Measurements from ENCODE around the gene IFI35. TPM values are rescaled to one million over a fixed set of nuclear protein-coding genes. Genes with fewer than 3 reads are reported as not detected.

Gene IFI35
- total RNA-seq, 1 donor from 2014 or later, result 9.7 TPM

GRCh38 chr17:43020030-43020621 lies 13.5 kb downstream of the IFI35 start:
- TF ChIP-seq CTCF (IDR thresholded peaks at IDR 0.05; ENCODE audit: insufficient read depth, low read length, poor library complexity, severe bottlenecking), result no peak
- Histone ChIP-seq H3K36me3 (ENCODE audit: control insufficient read depth, insufficient read depth, low read length) (peaks cover 2% of the 10 kb centered on the region), H3K27me3 (ENCODE audit: control insufficient read depth, insufficient read depth, low read length) (peaks cover 3% of the 10 kb centered on the region), H3K4me3 (ENCODE audit: low read depth, low read length) (no peak overlapping the region)
- DNase-seq (ENCODE audit: low read depth), result no peak

GRCh38 chr17:43020789-43021740 lies 14.5 kb downstream of the IFI35 start:
- Histone ChIP-seq H3K27me3 (ENCODE audit: control insufficient read depth, insufficient read depth, low read length) (peaks cover 5% of the 10 kb centered on the region), H3K4me3 (ENCODE audit: low read depth, low read length) (peak overlapping the region; percentile 96), H3K36me3 (ENCODE audit: control insufficient read depth, insufficient read depth, low read length) (peaks cover 2% of the 10 kb centered on the region)
- no peak for DNase-seq (ENCODE audit: low read depth)
- no peak for TF ChIP-seq CTCF (IDR thresholded peaks at IDR 0.05; ENCODE audit: insufficient read depth, low read length, poor library complexity, severe bottlenecking)

- H3K36me3 ChIP-seq (ENCODE audit: control insufficient read depth, insufficient read depth, low read length), result no peaks in the 10 kb centered on the region
- TF ChIP-seq CTCF (IDR thresholded peaks at IDR 0.05; ENCODE audit: insufficient read depth, low read length, poor library complexity, severe bottlenecking), result no peak
- DNase-seq (ENCODE audit: low read depth), result no peak
These were observed 15.3 kb downstream of the IFI35 start, which contains the start of gene VAT1 for GRCh38 chr17:43021741-43022512. Gene VAT1, minus strand, starts transcription at chr17:43022385. Its CDS starts 63 bp downstream, at chr17:43022322.

GRCh38 chr17:43024407-43025289 lies 18.1 kb downstream of the IFI35 start, which contains the start of gene RND2:
Gene RND2, plus strand, starts transcription at chr17:43025231. Its CDS starts 117 bp downstream, at chr17:43025348.
- peak; percentile 81 for DNase-seq (ENCODE audit: low read depth)
- peak within 1 kb of the TSS; percentile 55 for H3K4me3 ChIP-seq (ENCODE audit: low read depth, low read length)
- peak; percentile 82 for TF ChIP-seq CTCF (IDR thresholded peaks at IDR 0.05; ENCODE audit: insufficient read depth, low read length, poor library complexity, severe bottlenecking)
- H3K36me3 ChIP-seq (ENCODE audit: control insufficient read depth, insufficient read depth, low read length), result no peaks in the 10 kb centered on the region
- peaks cover 10% of the 10 kb centered on the region for H3K27me3 ChIP-seq (ENCODE audit: control insufficient read depth, insufficient read depth, low read length)

More at GRCh38 chr17:43021741-43022512, 15.3 kb downstream of the IFI35 start, which contains the start of gene VAT1:
- peaks cover 5% of the 10 kb centered on the region for H3K27me3 ChIP-seq (ENCODE audit: control insufficient read depth, insufficient read depth, low read length)
- peak within 1 kb of the TSS; percentile 96 for H3K4me3 ChIP-seq (ENCODE audit: low read depth, low read length)

GRCh38 chr17:43025290-43025657 lies 18.7 kb downstream of the IFI35 start:
- H3K4me3 ChIP-seq (ENCODE audit: low read depth, low read length), result peak overlapping the region; percentile 43
- peaks cover 10% of the 10 kb centered on the region for H3K27me3 ChIP-seq (ENCODE audit: control insufficient read depth, insufficient read depth, low read length)
- TF ChIP-seq CTCF (IDR thresholded peaks at IDR 0.05; ENCODE audit: insufficient read depth, low read length, poor library complexity, severe bottlenecking), result no peak
- no peaks in the 10 kb centered on the region for H3K36me3 ChIP-seq (ENCODE audit: control insufficient read depth, insufficient read depth, low read length)
- DNase-seq (ENCODE audit: low read depth), result no peak

Data from kidney epithelial cell (primary cell).